GM12892 (cell line): ENCODE results near the gene PNLIPRP2.

Experiments used
- POLR2A ChIP-seq: IDR thresholded peaks from 2 replicates; pipeline ENCODE4 v1.6.1; 2011; ENCODE audit warnings: low read depth, low read length, control low read depth
- TAF1 ChIP-seq: IDR thresholded peaks from 2 replicates; pipeline ENCODE4 v1.6.1; 2011; ENCODE audit warnings: low read depth, mild to moderate bottlenecking, control low read depth, low read length, borderline replicate concordance

- no peak for TF ChIP-seq POLR2A
- TF ChIP-seq TAF1: no peak
Measured at GRCh38 chr10:116596062-116596461, 24.7 kb upstream of the PNLIPRP2 start.
